ENCODE results near the gene ZNF280C. TPM values are rescaled to one million over a fixed set of nuclear protein-coding genes. Genes with fewer than 3 reads are reported as not detected.
"Not testable (repeated sequence)": the region's sequence is repeated elsewhere in the genome, so short reads cannot be mapped to it uniquely, and the experiment has no call there.

ZNF280C gene
- total RNA-seq, 8 experiments from 2014 or later = 3.1 to 15.9 (median 10.5) TPM

DNA sequence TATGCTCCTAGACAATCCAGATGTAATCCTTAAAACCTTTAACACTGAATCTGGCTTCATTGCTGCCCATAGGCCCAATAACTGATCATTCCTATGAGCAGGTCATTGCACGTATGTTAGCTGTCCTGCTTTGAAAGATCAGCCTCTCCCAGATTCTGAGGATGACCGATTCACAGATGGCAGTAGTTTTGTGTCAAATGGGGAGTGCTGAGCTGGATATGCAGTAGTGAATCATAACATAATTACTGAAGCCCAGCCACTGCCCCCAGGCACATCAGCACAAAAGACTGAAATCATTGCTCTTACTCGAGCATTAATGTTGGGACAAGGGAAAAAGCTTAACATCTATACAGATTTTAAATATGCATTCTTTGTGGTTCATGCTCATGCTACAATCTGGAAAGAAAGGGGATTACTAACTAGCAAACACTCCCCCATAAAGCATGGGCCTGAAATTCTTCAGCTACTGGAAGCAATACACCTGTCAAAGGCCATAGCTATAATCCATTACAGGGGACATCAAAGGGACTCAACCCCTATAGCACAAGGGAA is 16.4 kb upstream of the ZNF280C start:
- in situ Hi-C loops (cut with MboI; ENCODE audit: low pct_unique_long_range_greater_than_20kb in 2 of 9, low sequenced_read_pairs in 9 of 9, unreplicated experiment in 9 of 9) = no loop called here
- Histone ChIP-seq H3K4me1 (replicated peaks in 1 of 2) (no peaks in the 10 kb centered on the region), H3K27ac (no peak overlapping the region), H3K4me3 (no peak overlapping the region)
- peak in 4 of 8 experiments; percentile 28 to 89 (median 80) for ATAC-seq (replicated peaks in 6 of 8)
- WGBS, 10 experiments = 35 to 80% methylated on average over 2 to 3 of the region's 3 CpGs; no CpG with 5 or more reads in 8 of the 10 experiments

- ATAC-seq (replicated peaks in 6 of 8) = no peak
- Histone ChIP-seq H3K4me3 (no peak overlapping the region), H3K4me1 (replicated peaks in 1 of 2) (no peaks in the 10 kb centered on the region), H3K27ac (no peak overlapping the region)
- 38 to 100% (median 83%) methylated on average over 1 to 2 of the region's 3 CpGs; no CpG with 5 or more reads in 6 of the 10 experiments for WGBS, 10 experiments
- in situ Hi-C loops (cut with MboI; ENCODE audit: low pct_unique_long_range_greater_than_20kb in 2 of 9, low sequenced_read_pairs in 9 of 9, unreplicated experiment in 9 of 9) = no loop called here
Observed at GRCh38 chrX:130282151-130282550, 13.5 kb upstream of the ZNF280C start.

DNA sequence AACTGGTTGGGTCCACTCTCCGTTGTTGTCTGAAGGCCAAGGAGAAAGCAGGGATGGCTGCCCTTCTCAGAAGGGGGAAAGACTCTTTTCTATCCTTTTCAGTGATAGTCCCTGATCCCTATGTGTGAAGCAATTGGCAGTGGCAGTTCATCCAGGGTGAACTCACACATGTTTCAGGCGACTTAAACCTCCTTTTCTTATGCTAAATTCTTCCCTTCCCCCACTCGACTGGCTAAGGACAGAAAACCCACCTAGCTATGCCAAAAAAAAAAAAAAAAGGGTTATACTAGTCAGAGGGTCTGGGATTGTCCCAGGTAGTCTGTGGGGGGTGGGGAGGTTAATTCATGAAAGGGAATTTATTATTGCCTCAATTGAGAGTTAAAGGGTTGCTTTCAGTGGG is 12.2 kb upstream of the ZNF280C start:
- 0 to 20% (median 13%) methylated on average over 1 to 3 of the region's 3 CpGs; no CpG with 5 or more reads in 5 of the 10 experiments for WGBS, 10 experiments
- in situ Hi-C loops (cut with MboI; ENCODE audit: low pct_unique_long_range_greater_than_20kb in 2 of 9, low sequenced_read_pairs in 9 of 9, unreplicated experiment in 9 of 9) = no loop called here
- Histone ChIP-seq H3K27ac (no peak overlapping the region), H3K4me3 (no peak overlapping the region), H3K4me1 (replicated peaks in 1 of 2) (no peaks in the 10 kb centered on the region)
- ATAC-seq (replicated peaks in 6 of 8) = no peak

- H3K27ac ChIP-seq; in situ Hi-C loops (cut with MboI; ENCODE audit: low pct_unique_long_range_greater_than_20kb in 2 of 9, low sequenced_read_pairs in 9 of 9, unreplicated experiment in 9 of 9): not testable (repeated sequence)
Observed at GRCh38 chrX:130272253-130272652, 3.6 kb upstream of the ZNF280C start.

GRCh38 chrX:130269391-130269790 is 692 bp upstream of the ZNF280C start:
- H3K27ac ChIP-seq; in situ Hi-C loops (cut with MboI; ENCODE audit: low pct_unique_long_range_greater_than_20kb in 2 of 9, low sequenced_read_pairs in 9 of 9, unreplicated experiment in 9 of 9); ATAC-seq (replicated peaks in 6 of 8); H3K4me3 ChIP-seq; H3K4me1 ChIP-seq (replicated peaks in 1 of 2): not testable (repeated sequence)
- WGBS, 10 experiments = 68 to 93% (median 87%) methylated on average over 3 to 8 of the region's 12 CpGs; no CpG with 5 or more reads in 7 of the 10 experiments

More at GRCh38 chrX:130272253-130272652, 3.6 kb upstream of the ZNF280C start:
- 38% methylated on average over 2 of the region's 2 CpGs; no CpG with 5 or more reads in 9 of the 10 experiments for WGBS, 10 experiments
- H3K4me3 ChIP-seq; ATAC-seq (replicated peaks in 6 of 8); H3K4me1 ChIP-seq (replicated peaks in 1 of 2): not testable (repeated sequence)

DNA sequence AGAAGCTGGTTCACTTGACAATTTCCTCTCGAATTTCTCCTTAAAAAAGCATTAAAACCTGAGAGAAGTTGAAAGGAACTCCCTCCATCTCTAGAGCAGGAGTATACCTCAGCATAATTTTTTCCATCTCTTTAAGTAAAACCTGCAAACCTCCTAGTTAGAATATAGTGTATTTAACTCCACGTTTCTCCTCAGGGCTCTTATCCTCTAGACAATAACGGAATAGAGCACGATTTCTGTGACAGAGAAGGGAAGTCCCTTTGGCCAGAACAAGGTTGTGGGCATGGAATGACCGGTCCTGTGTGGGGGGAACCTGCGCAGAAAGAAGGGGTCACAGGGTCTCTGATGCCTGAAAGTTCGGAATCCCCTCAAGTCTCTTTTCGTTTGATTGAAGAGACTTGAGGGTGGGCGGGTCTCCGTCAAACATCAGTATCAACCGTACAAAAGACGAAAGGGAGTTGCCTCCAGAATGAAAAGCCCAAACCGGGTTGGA is 697 bp downstream of the ZNF280C start:
- peak overlapping the region; percentile 96 for H3K27ac ChIP-seq
- peaks cover 0 to 3% of the 10 kb centered on the region in 2 donors for H3K4me1 ChIP-seq (replicated peaks in 1 of 2)
- peak in 6 of 8 experiments; percentile 1 to 6 (median 4) for ATAC-seq (replicated peaks in 6 of 8)
- peak overlapping the region; percentile 48 to 96 (median 78) for H3K4me3 ChIP-seq
- in situ Hi-C loops (cut with MboI; ENCODE audit: low pct_unique_long_range_greater_than_20kb in 2 of 9, low sequenced_read_pairs in 9 of 9, unreplicated experiment in 9 of 9) = no loop called here
- WGBS, 10 experiments = 0 to 30% (median 4%) methylated on average over 1 to 6 of the region's 13 CpGs; no CpG with 5 or more reads in 6 of the 10 experiments

- H3K4me1 ChIP-seq (replicated peaks in 1 of 2) = peaks cover 0 to 3% of the 10 kb centered on the region in 2 donors
Observed at GRCh38 chrX:130264573-130264972, 4.1 kb downstream of the ZNF280C start.

DNA sequence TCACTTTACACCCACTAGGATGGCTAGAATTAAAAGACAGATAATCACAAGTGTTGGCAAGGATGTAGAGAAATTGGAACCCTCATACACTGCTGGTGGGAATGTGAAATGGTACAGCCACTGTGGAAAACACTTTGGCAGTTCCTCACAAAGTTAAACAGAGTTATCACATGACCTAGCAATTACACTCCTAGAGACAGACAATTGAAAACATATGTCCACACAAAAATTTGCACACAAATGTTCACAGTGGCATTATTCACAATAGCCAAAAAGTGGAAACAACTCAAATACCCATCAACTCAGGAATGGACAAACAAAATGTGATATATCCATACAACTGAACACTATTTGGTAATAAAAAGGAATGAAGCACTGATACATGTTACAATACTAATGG is 5.7 kb downstream of the ZNF280C start:
- Histone ChIP-seq H3K4me3 (no peak overlapping the region), H3K4me1 (replicated peaks in 1 of 2) (peaks cover 0 to 3% of the 10 kb centered on the region in 2 donors), H3K27ac (no peak overlapping the region)
- in situ Hi-C loops (cut with MboI; ENCODE audit: low pct_unique_long_range_greater_than_20kb in 2 of 9, low sequenced_read_pairs in 9 of 9, unreplicated experiment in 9 of 9) = no loop called here
- ATAC-seq (replicated peaks in 6 of 8) = no peak

More at GRCh38 chrX:130264573-130264972, 4.1 kb downstream of the ZNF280C start:
- Histone ChIP-seq H3K4me3 (no peak overlapping the region), H3K27ac (no peak overlapping the region)
- in situ Hi-C loops (cut with MboI; ENCODE audit: low pct_unique_long_range_greater_than_20kb in 2 of 9, low sequenced_read_pairs in 9 of 9, unreplicated experiment in 9 of 9) = no loop called here
- no peak for ATAC-seq (replicated peaks in 6 of 8)
- 49 to 100% (median 100%) methylated on average over 1 to 2 of the region's 2 CpGs; no CpG with 5 or more reads in 4 of the 10 experiments for WGBS, 10 experiments

DNA sequence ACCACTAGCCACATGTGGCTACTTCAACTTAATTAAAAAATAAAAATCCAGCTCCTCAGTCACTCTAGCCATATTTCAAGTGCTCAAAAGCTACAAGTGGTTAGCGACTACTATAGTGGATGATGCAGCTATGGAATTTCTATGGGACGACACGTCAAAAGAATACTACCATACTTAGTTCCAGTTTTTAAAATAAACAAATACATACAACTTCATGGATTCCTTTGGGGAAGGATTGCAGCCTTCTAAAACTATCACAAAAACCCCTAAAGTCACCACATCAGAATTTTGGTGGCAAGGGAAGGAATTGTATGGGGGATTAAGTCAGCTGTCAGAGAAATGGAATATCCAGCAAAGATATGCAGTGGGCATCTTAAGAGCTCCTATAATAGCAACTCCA is 6.5 kb downstream of the ZNF280C start:
- Histone ChIP-seq H3K4me3 (no peak overlapping the region), H3K4me1 (replicated peaks in 1 of 2) (peaks cover 0 to 3% of the 10 kb centered on the region in 2 donors), H3K27ac (no peak overlapping the region)
- WGBS, 10 experiments = 56 to 100% (median 87%) methylated on average over 1 to 3 of the region's 3 CpGs; no CpG with 5 or more reads in 5 of the 10 experiments
- in situ Hi-C loops (cut with MboI; ENCODE audit: low pct_unique_long_range_greater_than_20kb in 2 of 9, low sequenced_read_pairs in 9 of 9, unreplicated experiment in 9 of 9) = no loop called here
- ATAC-seq (replicated peaks in 6 of 8) = no peak

GRCh38 chrX:130261296-130261893 is 7.3 kb downstream of the ZNF280C start:
- 32 to 100% (median 92%) methylated on average over 1 to 4 of the region's 4 CpGs; no CpG with 5 or more reads in 4 of the 10 experiments for WGBS, 10 experiments
- no peaks in the 10 kb centered on the region for H3K4me1 ChIP-seq (replicated peaks in 1 of 2)
- no peak overlapping the region for H3K4me3 ChIP-seq
- no peak overlapping the region for H3K27ac ChIP-seq
- in situ Hi-C loops (cut with MboI; ENCODE audit: low pct_unique_long_range_greater_than_20kb in 2 of 9, low sequenced_read_pairs in 9 of 9, unreplicated experiment in 9 of 9) = no loop called here
- ATAC-seq (replicated peaks in 6 of 8) = no peak

DNA sequence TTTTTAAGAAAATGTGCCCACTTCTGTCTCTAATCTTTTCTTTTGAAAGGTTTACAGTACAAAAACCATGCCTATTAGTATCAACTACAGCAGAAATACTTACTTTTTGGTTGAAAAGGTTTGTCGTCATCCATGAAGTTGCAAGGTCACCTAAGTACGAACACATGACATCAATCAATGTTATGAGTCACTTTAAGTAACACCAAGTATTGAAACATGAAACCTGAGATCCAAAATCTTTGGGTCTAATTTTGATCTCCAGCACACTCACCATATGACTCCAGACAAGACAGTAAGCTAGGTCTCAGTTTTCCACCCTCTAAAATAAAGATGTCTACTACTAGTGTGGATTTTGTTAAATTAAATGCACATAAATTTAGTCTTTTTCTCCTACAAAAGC is 8.4 kb downstream of the ZNF280C start:
- ATAC-seq (replicated peaks in 6 of 8) = no peak
- no peaks in the 10 kb centered on the region for H3K4me1 ChIP-seq (replicated peaks in 1 of 2)
- no peak overlapping the region for H3K27ac ChIP-seq
- in situ Hi-C loops (cut with MboI; ENCODE audit: low pct_unique_long_range_greater_than_20kb in 2 of 9, low sequenced_read_pairs in 9 of 9, unreplicated experiment in 9 of 9) = no loop called here
- H3K4me3 ChIP-seq = no peak overlapping the region
- WGBS, 10 experiments = 90 to 100% (median 100%) methylated on average over 1 to 2 of the region's 2 CpGs; no CpG with 5 or more reads in 7 of the 10 experiments

DNA sequence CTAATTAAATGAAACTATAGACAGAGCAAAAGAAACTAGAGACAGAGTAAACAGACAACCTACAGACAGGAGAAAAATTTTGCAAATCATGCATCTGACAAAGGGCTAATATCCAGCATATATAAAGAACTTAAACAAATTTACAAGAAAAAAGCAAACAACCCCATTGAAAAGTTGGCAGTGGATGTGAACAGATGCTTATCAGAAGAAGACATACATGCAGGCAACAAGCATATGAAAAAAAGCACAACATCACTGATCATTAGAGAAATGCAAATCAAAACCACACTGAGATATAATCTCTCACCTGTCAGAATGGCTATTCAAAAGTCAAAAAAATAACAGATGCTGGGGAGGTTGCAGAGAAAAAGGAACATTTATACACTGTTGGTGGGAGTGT is 14.8 kb downstream of the ZNF280C start:
- Histone ChIP-seq H3K4me3 (no peak overlapping the region), H3K27ac (no peak overlapping the region), H3K4me1 (replicated peaks in 1 of 2) (no peaks in the 10 kb centered on the region)
- ATAC-seq (replicated peaks in 6 of 8) = no peak
- in situ Hi-C loops (cut with MboI; ENCODE audit: low pct_unique_long_range_greater_than_20kb in 2 of 9, low sequenced_read_pairs in 9 of 9, unreplicated experiment in 9 of 9) = no loop called here

GRCh38 chrX:130251671-130252070 is 17.0 kb downstream of the ZNF280C start:
- H3K27ac ChIP-seq = no peak overlapping the region
- in situ Hi-C loops (cut with MboI; ENCODE audit: low pct_unique_long_range_greater_than_20kb in 2 of 9, low sequenced_read_pairs in 9 of 9, unreplicated experiment in 9 of 9) = no loop called here
- 64 to 100% (median 83%) methylated on average over 3 to 12 of the region's 14 CpGs; no CpG with 5 or more reads in 6 of the 10 experiments for WGBS, 10 experiments
- H3K4me3 ChIP-seq = no peak overlapping the region
- no peak for ATAC-seq (replicated peaks in 6 of 8)
- H3K4me1 ChIP-seq (replicated peaks in 1 of 2) = no peaks in the 10 kb centered on the region
